A549 (cell line): ENCODE results near the gene CPPED1.

Experiments
- ATOH8 ChIP-seq: fragments of 250-450 bp; sonication (Bioruptor Pico); IDR thresholded peaks from 2 replicates; pipeline ENCODE4 v1.5.0; 2020; ENCODE audit warnings: low read depth, mild to moderate bottlenecking, moderate library complexity
- CBX8 ChIP-seq: fragments of 200-600 bp; sonication (generic); IDR thresholded peaks from 2 replicates; pipeline ENCODE4 v1.6.1; 2016
- CEBPB ChIP-seq, 2 experiments: fragments of >200 bp in 1 of 2; sonication (Bioruptor Twin) in 1 of 2; formaldehyde crosslinking in 1 of 2; IDR thresholded peaks; 2 replicates each; pipeline ENCODE4 v1.6.1; 2012 to 2016
- ESRRA ChIP-seq: fragments of 150-350 bp; IDR thresholded peaks from 2 replicates; pipeline ENCODE4 v1.6.1; 2014; ENCODE audit warnings: mild to moderate bottlenecking, low read length, borderline replicate concordance
- MAFK ChIP-seq: fragments of 450-650 bp; IDR thresholded peaks from 2 replicates; pipeline ENCODE4 v1.6.1; 2014; ENCODE audit not compliant: partially characterized antibody
- MAZ ChIP-seq: fragments of 150-350 bp; IDR thresholded peaks from 2 replicates; pipeline ENCODE4 v1.6.1; 2014; ENCODE audit warnings: antibody characterized with exemption, low read depth, low read length, borderline replicate concordance
- NR3C1 ChIP-seq: fragments of >200 bp; sonication (Bioruptor Twin); formaldehyde crosslinking; IDR thresholded peaks from 3 replicates; pipeline ENCODE4 v1.6.1; 2017
- POLR2A ChIP-seq: IDR thresholded peaks from 2 replicates; pipeline ENCODE4 v1.6.1; 2012; ENCODE audit warnings: mild to moderate bottlenecking, low read length
- REST ChIP-seq: fragments of 200-600 bp; sonication (generic); IDR thresholded peaks from 2 replicates; pipeline ENCODE4 v1.6.1; 2016; ENCODE audit warnings: antibody characterized with exemption, mild to moderate bottlenecking, moderate library complexity
- TP53 ChIP-seq: fragments of 250-450 bp; sonication (Bioruptor Pico); IDR thresholded peaks from 2 replicates; pipeline ENCODE4 v1.5.0; 2021; ENCODE audit warnings: mild to moderate bottlenecking, moderate library complexity
- ZFP36 ChIP-seq: fragments of 450-650 bp; IDR thresholded peaks from 2 replicates; pipeline ENCODE4 v1.6.1; 2014; ENCODE audit warnings: borderline replicate concordance; ENCODE audit not compliant: partially characterized antibody
- TF ChIP-seq, protein P1 (sequence below): fragments of >200 bp; sonication (Bioruptor Twin); formaldehyde crosslinking; IDR thresholded peaks from 3 replicates; pipeline ENCODE4 v1.5.1; 2016
- TF ChIP-seq, protein P2 (sequence below): IDR thresholded peaks from 2 replicates; pipeline ENCODE4 v1.6.1; 2012

GRCh38 chr16:12690024-12690423, 113.7 kb downstream of the CPPED1 start:
- TF ChIP-seq, protein P1, sequence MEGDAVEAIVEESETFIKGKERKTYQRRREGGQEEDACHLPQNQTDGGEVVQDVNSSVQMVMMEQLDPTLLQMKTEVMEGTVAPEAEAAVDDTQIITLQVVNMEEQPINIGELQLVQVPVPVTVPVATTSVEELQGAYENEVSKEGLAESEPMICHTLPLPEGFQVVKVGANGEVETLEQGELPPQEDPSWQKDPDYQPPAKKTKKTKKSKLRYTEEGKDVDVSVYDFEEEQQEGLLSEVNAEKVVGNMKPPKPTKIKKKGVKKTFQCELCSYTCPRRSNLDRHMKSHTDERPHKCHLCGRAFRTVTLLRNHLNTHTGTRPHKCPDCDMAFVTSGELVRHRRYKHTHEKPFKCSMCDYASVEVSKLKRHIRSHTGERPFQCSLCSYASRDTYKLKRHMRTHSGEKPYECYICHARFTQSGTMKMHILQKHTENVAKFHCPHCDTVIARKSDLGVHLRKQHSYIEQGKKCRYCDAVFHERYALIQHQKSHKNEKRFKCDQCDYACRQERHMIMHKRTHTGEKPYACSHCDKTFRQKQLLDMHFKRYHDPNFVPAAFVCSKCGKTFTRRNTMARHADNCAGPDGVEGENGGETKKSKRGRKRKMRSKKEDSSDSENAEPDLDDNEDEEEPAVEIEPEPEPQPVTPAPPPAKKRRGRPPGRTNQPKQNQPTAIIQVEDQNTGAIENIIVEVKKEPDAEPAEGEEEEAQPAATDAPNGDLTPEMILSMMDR = no peak
- no peak for TF ChIP-seq MAFK
- no peak for TF ChIP-seq ZFP36
- TF ChIP-seq, protein P2, sequence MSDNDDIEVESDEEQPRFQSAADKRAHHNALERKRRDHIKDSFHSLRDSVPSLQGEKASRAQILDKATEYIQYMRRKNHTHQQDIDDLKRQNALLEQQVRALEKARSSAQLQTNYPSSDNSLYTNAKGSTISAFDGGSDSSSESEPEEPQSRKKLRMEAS = no peak
- no peak for TF ChIP-seq MAZ
- no peak for TF ChIP-seq ATOH8 (CRISPR knock-in tag)
- no peak for TF ChIP-seq TP53
- TF ChIP-seq CEBPB (IDR thresholded peaks at IDR 0.05) = no peak
- TF ChIP-seq POLR2A = no peak
- TF ChIP-seq ESRRA = no peak
- TF ChIP-seq NR3C1 = no peak
- TF ChIP-seq REST = no peak
- TF ChIP-seq CBX8 = no peak
